A673 (cell line): ENCODE measurements around the gene ZMAT5.

ENCODE experiments used
- EZH2 ChIP-seq: fragments of 200-600 bp; sonication (generic); IDR thresholded peaks from 2 replicates; pipeline ENCODE4 v1.6.1; 2017; ENCODE audit warnings: borderline replicate concordance, low read depth, mild to moderate bottlenecking, mixed read lengths, antibody characterized with exemption, low read length; ENCODE audit not compliant: poor library complexity, severe bottlenecking
- TF ChIP-seq, protein P1 (sequence below): fragments of 300-800, 200-600 bp; sonication (generic); conservative IDR thresholded peaks from 2 replicates; pipeline ENCODE4 v1.5.1; 2017; ENCODE audit warnings: low read depth, mild to moderate bottlenecking, antibody characterized with exemption, low read length, moderate library complexity, mixed read lengths

DNA sequence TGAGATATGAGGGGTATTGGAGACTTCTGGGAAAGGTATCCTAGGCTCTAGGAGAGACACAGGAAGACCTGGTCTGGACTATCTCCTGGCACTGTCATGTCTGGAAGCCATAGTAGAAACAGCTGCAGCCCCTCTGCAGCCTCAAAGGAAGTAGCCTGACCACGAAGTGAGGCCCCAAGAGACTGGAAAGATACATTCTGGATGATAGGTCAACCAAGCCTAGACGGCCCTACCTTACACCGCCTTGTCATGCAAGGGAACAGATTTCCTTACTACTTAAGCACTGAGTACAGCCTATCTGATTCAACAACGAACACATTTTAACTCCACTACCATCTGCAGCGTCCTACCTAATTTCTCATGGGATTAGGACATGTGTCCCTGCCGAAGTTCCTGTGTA lies 31.5 kb upstream of the ZMAT5 start:
- TF ChIP-seq EZH2: no peak
- TF ChIP-seq, protein P1, sequence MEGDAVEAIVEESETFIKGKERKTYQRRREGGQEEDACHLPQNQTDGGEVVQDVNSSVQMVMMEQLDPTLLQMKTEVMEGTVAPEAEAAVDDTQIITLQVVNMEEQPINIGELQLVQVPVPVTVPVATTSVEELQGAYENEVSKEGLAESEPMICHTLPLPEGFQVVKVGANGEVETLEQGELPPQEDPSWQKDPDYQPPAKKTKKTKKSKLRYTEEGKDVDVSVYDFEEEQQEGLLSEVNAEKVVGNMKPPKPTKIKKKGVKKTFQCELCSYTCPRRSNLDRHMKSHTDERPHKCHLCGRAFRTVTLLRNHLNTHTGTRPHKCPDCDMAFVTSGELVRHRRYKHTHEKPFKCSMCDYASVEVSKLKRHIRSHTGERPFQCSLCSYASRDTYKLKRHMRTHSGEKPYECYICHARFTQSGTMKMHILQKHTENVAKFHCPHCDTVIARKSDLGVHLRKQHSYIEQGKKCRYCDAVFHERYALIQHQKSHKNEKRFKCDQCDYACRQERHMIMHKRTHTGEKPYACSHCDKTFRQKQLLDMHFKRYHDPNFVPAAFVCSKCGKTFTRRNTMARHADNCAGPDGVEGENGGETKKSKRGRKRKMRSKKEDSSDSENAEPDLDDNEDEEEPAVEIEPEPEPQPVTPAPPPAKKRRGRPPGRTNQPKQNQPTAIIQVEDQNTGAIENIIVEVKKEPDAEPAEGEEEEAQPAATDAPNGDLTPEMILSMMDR: no peak
